Measurements from ENCODE around the gene KCTD16.

The KCTD16 gene

GRCh38 chr5:144205141-144205551 is 34.5 kb downstream of the KCTD16 start:
- H3K23ac ChIP-seq (ENCODE audit: low read length): no peak overlapping the region
- peaks cover 3% of the 10 kb centered on the region for H3K27me3 ChIP-seq (ENCODE audit: insufficient read depth, low read length)
- H3K4me3 ChIP-seq (ENCODE audit: low read depth, low read length): no peak overlapping the region
- no peaks in the 10 kb centered on the region for H3K9me3 ChIP-seq (ENCODE audit: insufficient read depth, low read depth, low read length)
- no peak for DNase-seq
- H2AFZ ChIP-seq (ENCODE audit: insufficient read depth, low read length, poor library complexity): no peak overlapping the region
- no CpG with 5 or more reads among the region's 31 CpGs for WGBS (ENCODE audit: extremely low coverage, insufficient coverage, insufficient read length)
- peak overlapping the region; percentile 35 for H4K8ac ChIP-seq (ENCODE audit: low read depth, low read length)
- H4K12ac ChIP-seq (ENCODE audit: low read depth, low read length): no peak overlapping the region
- no peak overlapping the region for H3K9ac ChIP-seq (ENCODE audit: low read length)
- H2BK5ac ChIP-seq (ENCODE audit: low read depth, low read length, poor library complexity): no peak overlapping the region
- no peak overlapping the region for H3K27ac ChIP-seq (ENCODE audit: low read depth, low read length)
- H3K14ac ChIP-seq (ENCODE audit: low read length): no peak overlapping the region
- no peaks in the 10 kb centered on the region for H3K36me3 ChIP-seq (ENCODE audit: control insufficient read depth in 1 of 2, insufficient read depth in 2 of 2, low read length in 2 of 2)
- peak overlapping the region; percentile 54 for H3K4me2 ChIP-seq (ENCODE audit: low read length)
- H2BK12ac ChIP-seq (ENCODE audit: low read length): no peak overlapping the region
- H3K18ac ChIP-seq (ENCODE audit: low read length): no peak overlapping the region
- H4K91ac ChIP-seq (ENCODE audit: low read depth, low read length): no peak overlapping the region
- no peak overlapping the region for H2BK120ac ChIP-seq (ENCODE audit: insufficient read depth, low read length, poor library complexity)
- H3K79me1 ChIP-seq (ENCODE audit: low read length): no peaks in the 10 kb centered on the region
- H3K79me2 ChIP-seq (ENCODE audit: control insufficient read depth, insufficient read depth, low read length, poor library complexity): no peaks in the 10 kb centered on the region
- no peak overlapping the region for H3K4ac ChIP-seq (ENCODE audit: low read depth, low read length)
- peaks cover 0 to 5% of the 10 kb centered on the region in 2 experiments for H3K4me1 ChIP-seq (ENCODE audit: control insufficient read depth in 1 of 2, insufficient read depth in 2 of 2, low read length in 2 of 2)
- H2AK5ac ChIP-seq (ENCODE audit: low read length): no peak overlapping the region

- Histone ChIP-seq H3K36me3 (ENCODE audit: control insufficient read depth in 1 of 2, insufficient read depth in 2 of 2, low read length in 2 of 2) (no peaks in the 10 kb centered on the region), H4K12ac (ENCODE audit: low read depth, low read length) (no peak overlapping the region), H3K79me2 (ENCODE audit: control insufficient read depth, insufficient read depth, low read length, poor library complexity) (no peaks in the 10 kb centered on the region), H3K23ac (ENCODE audit: low read length) (no peak overlapping the region), H2AFZ (ENCODE audit: insufficient read depth, low read length, poor library complexity) (no peak overlapping the region), H3K18ac (ENCODE audit: low read length) (no peak overlapping the region), H3K27ac (ENCODE audit: low read depth, low read length) (no peak overlapping the region), H4K91ac (ENCODE audit: low read depth, low read length) (no peak overlapping the region), H3K4me1 (ENCODE audit: control insufficient read depth in 1 of 2, insufficient read depth in 2 of 2, low read length in 2 of 2) (peaks cover 0 to 5% of the 10 kb centered on the region in 2 experiments), H2BK5ac (ENCODE audit: low read depth, low read length, poor library complexity) (no peak overlapping the region), H3K4me3 (ENCODE audit: low read depth, low read length) (no peak overlapping the region), H3K4me2 (ENCODE audit: low read length) (no peak overlapping the region), H2BK120ac (ENCODE audit: insufficient read depth, low read length, poor library complexity) (no peak overlapping the region), H3K9me3 (ENCODE audit: insufficient read depth, low read depth, low read length) (no peaks in the 10 kb centered on the region), H3K4ac (ENCODE audit: low read depth, low read length) (no peak overlapping the region), H3K79me1 (ENCODE audit: low read length) (no peaks in the 10 kb centered on the region), H3K14ac (ENCODE audit: low read length) (no peak overlapping the region), H2BK12ac (ENCODE audit: low read length) (no peak overlapping the region), H2AK5ac (ENCODE audit: low read length) (no peak overlapping the region), H3K9ac (ENCODE audit: low read length) (no peak overlapping the region), H3K27me3 (ENCODE audit: insufficient read depth, low read length) (peaks cover 3% of the 10 kb centered on the region), H4K8ac (ENCODE audit: low read depth, low read length) (no peak overlapping the region)
- no peak for DNase-seq
- no CpG with 5 or more reads among the region's 2 CpGs for WGBS (ENCODE audit: extremely low coverage, insufficient coverage, insufficient read length)
Measured at GRCh38 chr5:144206141-144206540, 35.5 kb downstream of the KCTD16 start.

GRCh38 chr5:144207875-144208444 is 37.3 kb downstream of the KCTD16 start:
- H3K9ac ChIP-seq (ENCODE audit: low read length): no peak overlapping the region
- no peaks in the 10 kb centered on the region for H3K79me2 ChIP-seq (ENCODE audit: control insufficient read depth, insufficient read depth, low read length, poor library complexity)
- H3K18ac ChIP-seq (ENCODE audit: low read length): no peak overlapping the region
- H3K23ac ChIP-seq (ENCODE audit: low read length): no peak overlapping the region
- no peak overlapping the region for H3K27ac ChIP-seq (ENCODE audit: low read depth, low read length)
- H3K36me3 ChIP-seq (ENCODE audit: control insufficient read depth in 1 of 2, insufficient read depth in 2 of 2, low read length in 2 of 2): no peaks in the 10 kb centered on the region
- no peak for DNase-seq
- H2AFZ ChIP-seq (ENCODE audit: insufficient read depth, low read length, poor library complexity): no peak overlapping the region
- no peak overlapping the region for H3K14ac ChIP-seq (ENCODE audit: low read length)
- peaks cover 3% of the 10 kb centered on the region for H3K27me3 ChIP-seq (ENCODE audit: insufficient read depth, low read length)
- no peak overlapping the region for H3K4ac ChIP-seq (ENCODE audit: low read depth, low read length)
- no peak overlapping the region for H3K4me3 ChIP-seq (ENCODE audit: low read depth, low read length)
- no peak overlapping the region for H4K12ac ChIP-seq (ENCODE audit: low read depth, low read length)
- no peaks in the 10 kb centered on the region for H3K9me3 ChIP-seq (ENCODE audit: insufficient read depth, low read depth, low read length)
- H2BK120ac ChIP-seq (ENCODE audit: insufficient read depth, low read length, poor library complexity): no peak overlapping the region
- H3K79me1 ChIP-seq (ENCODE audit: low read length): no peaks in the 10 kb centered on the region
- no peak overlapping the region for H4K8ac ChIP-seq (ENCODE audit: low read depth, low read length)
- H4K91ac ChIP-seq (ENCODE audit: low read depth, low read length): no peak overlapping the region
- no peak overlapping the region for H2BK12ac ChIP-seq (ENCODE audit: low read length)
- no peak overlapping the region for H2AK5ac ChIP-seq (ENCODE audit: low read length)
- no peak overlapping the region for H2BK5ac ChIP-seq (ENCODE audit: low read depth, low read length, poor library complexity)
- no peak overlapping the region for H3K4me2 ChIP-seq (ENCODE audit: low read length)
- peaks cover 0 to 5% of the 10 kb centered on the region in 2 experiments for H3K4me1 ChIP-seq (ENCODE audit: control insufficient read depth in 1 of 2, insufficient read depth in 2 of 2, low read length in 2 of 2)

GRCh38 chr5:144209361-144209760 is 38.7 kb downstream of the KCTD16 start:
- Histone ChIP-seq H4K91ac (ENCODE audit: low read depth, low read length) (no peak overlapping the region), H3K79me1 (ENCODE audit: low read length) (no peaks in the 10 kb centered on the region), H3K4me1 (ENCODE audit: control insufficient read depth in 1 of 2, insufficient read depth in 2 of 2, low read length in 2 of 2) (peaks cover 0 to 5% of the 10 kb centered on the region in 2 experiments), H3K18ac (ENCODE audit: low read length) (no peak overlapping the region), H3K4me3 (ENCODE audit: low read depth, low read length) (no peak overlapping the region), H3K14ac (ENCODE audit: low read length) (no peak overlapping the region), H3K27me3 (ENCODE audit: insufficient read depth, low read length) (peaks cover 3% of the 10 kb centered on the region), H3K9me3 (ENCODE audit: insufficient read depth, low read depth, low read length) (no peaks in the 10 kb centered on the region), H2BK12ac (ENCODE audit: low read length) (no peak overlapping the region), H4K8ac (ENCODE audit: low read depth, low read length) (no peak overlapping the region), H3K4ac (ENCODE audit: low read depth, low read length) (no peak overlapping the region), H3K9ac (ENCODE audit: low read length) (no peak overlapping the region), H3K27ac (ENCODE audit: low read depth, low read length) (no peak overlapping the region), H2BK5ac (ENCODE audit: low read depth, low read length, poor library complexity) (no peak overlapping the region), H3K4me2 (ENCODE audit: low read length) (no peak overlapping the region), H3K36me3 (ENCODE audit: control insufficient read depth in 1 of 2, insufficient read depth in 2 of 2, low read length in 2 of 2) (no peaks in the 10 kb centered on the region), H2AK5ac (ENCODE audit: low read length) (no peak overlapping the region), H2BK120ac (ENCODE audit: insufficient read depth, low read length, poor library complexity) (no peak overlapping the region), H2AFZ (ENCODE audit: insufficient read depth, low read length, poor library complexity) (no peak overlapping the region), H3K23ac (ENCODE audit: low read length) (no peak overlapping the region), H4K12ac (ENCODE audit: low read depth, low read length) (no peak overlapping the region), H3K79me2 (ENCODE audit: control insufficient read depth, insufficient read depth, low read length, poor library complexity) (no peaks in the 10 kb centered on the region)
- no CpG with 5 or more reads among the region's 4 CpGs for WGBS (ENCODE audit: extremely low coverage, insufficient coverage, insufficient read length)
- DNase-seq: no peak

Data from trophoblast cell (in vitro differentiated cells and primary cell).